Fibroblast of lung (primary cell): ENCODE results near the gene FBLN1.

Experiments used
- EZH2 ChIP-seq: IDR thresholded peaks from 2 replicates; pipeline ENCODE4 v1.5.1; 2012; ENCODE audit warnings: low read length, control low read depth, mild to moderate bottlenecking; ENCODE audit errors: missing control alignments
- TF ChIP-seq, protein P1 (sequence below), 2 donors: IDR thresholded peaks in 1 of 2; conservative IDR thresholded peaks in 1 of 2; 1 replicate in 1 of 2; 2 replicates in 1 of 2; pipeline ENCODE4 v1.5.1; 2011 to 2012; ENCODE audit warnings: low read length in 2 of 2, control low read depth in 1 of 2, inconsistent platforms in 1 of 2, low read depth in 1 of 2, mild to moderate bottlenecking in 1 of 2

DNA sequence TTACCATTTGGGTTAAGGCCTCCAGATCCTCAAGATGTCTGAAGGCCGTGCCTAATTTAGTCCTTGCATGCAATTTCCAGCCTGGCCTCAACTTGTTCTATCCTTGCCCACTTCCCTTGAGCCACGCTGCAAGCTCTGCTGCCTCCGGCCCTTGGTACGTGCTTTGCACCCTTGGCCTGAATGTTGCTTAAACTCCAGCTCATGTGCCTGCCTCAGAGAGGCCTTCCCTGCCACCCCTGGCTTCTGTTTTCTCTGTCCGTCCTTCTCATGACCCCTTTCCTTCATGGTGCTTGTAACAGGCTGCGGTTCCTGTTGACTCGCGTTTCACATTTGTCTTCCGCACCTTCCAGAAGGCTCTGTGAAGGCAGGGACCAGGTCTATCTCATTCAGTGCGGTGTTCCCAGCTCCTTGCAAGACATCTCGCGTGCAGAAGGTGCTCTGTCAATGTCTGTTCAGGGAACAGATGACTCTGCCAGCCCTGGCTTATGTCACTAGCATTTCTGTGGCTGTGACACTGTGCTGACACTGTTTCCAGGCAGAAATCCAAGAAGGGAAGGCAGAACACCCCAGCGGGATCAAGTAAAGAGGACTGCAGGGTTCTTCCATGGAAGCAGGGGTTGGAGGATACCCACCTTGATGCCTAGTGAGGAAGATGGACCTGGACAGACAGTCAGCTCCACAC, 61.8 kb downstream of the FBLN1 start:
- TF ChIP-seq, protein P1, sequence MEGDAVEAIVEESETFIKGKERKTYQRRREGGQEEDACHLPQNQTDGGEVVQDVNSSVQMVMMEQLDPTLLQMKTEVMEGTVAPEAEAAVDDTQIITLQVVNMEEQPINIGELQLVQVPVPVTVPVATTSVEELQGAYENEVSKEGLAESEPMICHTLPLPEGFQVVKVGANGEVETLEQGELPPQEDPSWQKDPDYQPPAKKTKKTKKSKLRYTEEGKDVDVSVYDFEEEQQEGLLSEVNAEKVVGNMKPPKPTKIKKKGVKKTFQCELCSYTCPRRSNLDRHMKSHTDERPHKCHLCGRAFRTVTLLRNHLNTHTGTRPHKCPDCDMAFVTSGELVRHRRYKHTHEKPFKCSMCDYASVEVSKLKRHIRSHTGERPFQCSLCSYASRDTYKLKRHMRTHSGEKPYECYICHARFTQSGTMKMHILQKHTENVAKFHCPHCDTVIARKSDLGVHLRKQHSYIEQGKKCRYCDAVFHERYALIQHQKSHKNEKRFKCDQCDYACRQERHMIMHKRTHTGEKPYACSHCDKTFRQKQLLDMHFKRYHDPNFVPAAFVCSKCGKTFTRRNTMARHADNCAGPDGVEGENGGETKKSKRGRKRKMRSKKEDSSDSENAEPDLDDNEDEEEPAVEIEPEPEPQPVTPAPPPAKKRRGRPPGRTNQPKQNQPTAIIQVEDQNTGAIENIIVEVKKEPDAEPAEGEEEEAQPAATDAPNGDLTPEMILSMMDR (conservative IDR thresholded peaks at IDR 0.05 in 1 of 2, IDR thresholded peaks at IDR 0.05 in 1 of 2; ENCODE audit: low read depth in 1 of 2, low read length in 2 of 2), result no peak
- no peak for TF ChIP-seq EZH2
